Stimulated activated CD4-positive, alpha-beta T cell treated with anti-CD3 and anti-CD28 coated beads, TNF-alpha, amount 100 ng/mL, for 24 hours (primary cell): ENCODE data around the gene FAM222A.
"Not testable (repeated sequence)": the region's sequence is repeated elsewhere in the genome, so short reads cannot be mapped to it uniquely, and the experiment has no call there.

ENCODE experiments used
- DNase-seq, 3 experiments: peaks; one replicate each; pipeline ENCODE4 v3.0.0-alpha.2; 2020; ENCODE audit warnings: low read depth in 3 of 3

Gene FAM222A

GRCh38 chr12:109693653-109694600 is 19.7 kb upstream of the FAM222A start:
- no peak for DNase-seq

- not testable (repeated sequence) for DNase-seq
Measured at GRCh38 chr12:109694629-109695028, 19.0 kb upstream of the FAM222A start.

- no peak for DNase-seq
Measured at GRCh38 chr12:109695416-109695815, 18.2 kb upstream of the FAM222A start.

- no peak for DNase-seq
Measured at GRCh38 chr12:109695961-109696461, 17.6 kb upstream of the FAM222A start.

- no peak for DNase-seq
Measured at GRCh38 chr12:109696485-109697269, 16.9 kb upstream of the FAM222A start.

- no peak for DNase-seq
Measured at GRCh38 chr12:109697270-109697553, 16.4 kb upstream of the FAM222A start.

GRCh38 chr12:109697877-109698468 is 15.7 kb upstream of the FAM222A start:
- DNase-seq: no peak

- no peak for DNase-seq
Measured at GRCh38 chr12:109698820-109699219, 14.8 kb upstream of the FAM222A start.

- no peak for DNase-seq
Measured at GRCh38 chr12:109701064-109701463, 12.6 kb upstream of the FAM222A start.

- no peak for DNase-seq
Measured at GRCh38 chr12:109702111-109702841, 11.3 kb upstream of the FAM222A start.

GRCh38 chr12:109703684-109704083 is 9.9 kb upstream of the FAM222A start:
- no peak for DNase-seq

GRCh38 chr12:109704371-109705098 is 9.1 kb upstream of the FAM222A start:
- DNase-seq: no peak

- no peak for DNase-seq
Measured at GRCh38 chr12:109705291-109705690, 8.3 kb upstream of the FAM222A start.

GRCh38 chr12:109706398-109706746 is 7.3 kb upstream of the FAM222A start:
- no peak for DNase-seq

- DNase-seq: no peak
Measured at GRCh38 chr12:109706747-109707469, 6.7 kb upstream of the FAM222A start.

- DNase-seq: no peak
Measured at GRCh38 chr12:109707470-109707821, 6.2 kb upstream of the FAM222A start.

- no peak for DNase-seq
Measured at GRCh38 chr12:109708939-109709338, 4.7 kb upstream of the FAM222A start.

- no peak for DNase-seq
Measured at GRCh38 chr12:109709401-109709991, 4.1 kb upstream of the FAM222A start.

- no peak for DNase-seq
Measured at GRCh38 chr12:109710205-109710746, 3.3 kb upstream of the FAM222A start.
